ENCODE measurements around the gene EFS. TPM values are rescaled to one million over a fixed set of nuclear protein-coding genes. Genes with fewer than 3 reads are reported as not detected.

The EFS gene
- total and polyA plus RNA-seq, 2 experiments from 2014 or later, result 16.7 to 36.6 TPM

GRCh38 chr14:23361763-23362162 lies 3.2 kb downstream of the EFS start:
- Histone ChIP-seq H3K36me3 (no peaks in the 10 kb centered on the region), H3K9me3 (ENCODE audit: low read depth) (no peaks in the 10 kb centered on the region), H3K27me3 (no peaks in the 10 kb centered on the region), H3K4me3 (no peak overlapping the region), H3K27ac (no peak overlapping the region), H3K4me1 (ENCODE audit: low read depth) (peaks cover 24% of the 10 kb centered on the region)
- TF ChIP-seq CTCF (IDR thresholded peaks at IDR 0.05; ENCODE audit: low read depth, low read length), result no peak
- DNase-seq (ENCODE audit: low read depth in 1 of 2, low spot score in 1 of 2), result no peak

- DNase-seq (ENCODE audit: low read depth in 1 of 2, low spot score in 1 of 2), result peak in 1 of 2 donors; percentile 56
These were observed 3.7 kb downstream of the EFS start for GRCh38 chr14:23361320-23361719.

GRCh38 chr14:23360496-23360895 lies 4.5 kb downstream of the EFS start:
- DNase-seq (ENCODE audit: low read depth in 1 of 2, low spot score in 1 of 2), result no peak
- Histone ChIP-seq H3K27ac (no peak overlapping the region), H3K36me3 (no peaks in the 10 kb centered on the region)

More at GRCh38 chr14:23361320-23361719, 3.7 kb downstream of the EFS start:
- H3K36me3 ChIP-seq, result no peaks in the 10 kb centered on the region
- no peaks in the 10 kb centered on the region for H3K27me3 ChIP-seq
- H3K27ac ChIP-seq, result no peak overlapping the region
- H3K4me1 ChIP-seq (ENCODE audit: low read depth), result peaks cover 21% of the 10 kb centered on the region
- TF ChIP-seq CTCF (IDR thresholded peaks at IDR 0.05; ENCODE audit: low read depth, low read length), result no peak
- no peaks in the 10 kb centered on the region for H3K9me3 ChIP-seq (ENCODE audit: low read depth)
- no peak overlapping the region for H3K4me3 ChIP-seq

GRCh38 chr14:23359722-23360447 lies 5.1 kb downstream of the EFS start:
- H3K4me1 ChIP-seq (ENCODE audit: low read depth), result peaks cover 11% of the 10 kb centered on the region
- H3K36me3 ChIP-seq, result no peaks in the 10 kb centered on the region
- no peak overlapping the region for H3K4me3 ChIP-seq
- H3K9me3 ChIP-seq (ENCODE audit: low read depth), result no peaks in the 10 kb centered on the region
- no peak overlapping the region for H3K27ac ChIP-seq
- TF ChIP-seq CTCF (IDR thresholded peaks at IDR 0.05; ENCODE audit: low read depth, low read length), result no peak
- no peak for DNase-seq (ENCODE audit: low read depth in 1 of 2, low spot score in 1 of 2)
- H3K27me3 ChIP-seq, result no peaks in the 10 kb centered on the region

More at GRCh38 chr14:23360496-23360895, 4.5 kb downstream of the EFS start:
- Histone ChIP-seq H3K27me3 (no peaks in the 10 kb centered on the region), H3K4me3 (no peak overlapping the region), H3K4me1 (ENCODE audit: low read depth) (peaks cover 15% of the 10 kb centered on the region), H3K9me3 (ENCODE audit: low read depth) (no peaks in the 10 kb centered on the region)
- TF ChIP-seq CTCF (IDR thresholded peaks at IDR 0.05; ENCODE audit: low read depth, low read length), result no peak

GRCh38 chr14:23359167-23359626 lies 5.8 kb downstream of the EFS start:
- DNase-seq (ENCODE audit: low read depth in 1 of 2, low spot score in 1 of 2), result no peak
- Histone ChIP-seq H3K4me1 (ENCODE audit: low read depth) (peaks cover 5% of the 10 kb centered on the region), H3K4me3 (no peak overlapping the region), H3K27me3 (no peaks in the 10 kb centered on the region), H3K9me3 (ENCODE audit: low read depth) (no peaks in the 10 kb centered on the region), H3K27ac (no peak overlapping the region), H3K36me3 (no peaks in the 10 kb centered on the region)
- TF ChIP-seq CTCF (IDR thresholded peaks at IDR 0.05; ENCODE audit: low read depth, low read length), result no peak
